Measurements from ENCODE around the gene PUDP.

- TF ChIP-seq, protein P1, sequence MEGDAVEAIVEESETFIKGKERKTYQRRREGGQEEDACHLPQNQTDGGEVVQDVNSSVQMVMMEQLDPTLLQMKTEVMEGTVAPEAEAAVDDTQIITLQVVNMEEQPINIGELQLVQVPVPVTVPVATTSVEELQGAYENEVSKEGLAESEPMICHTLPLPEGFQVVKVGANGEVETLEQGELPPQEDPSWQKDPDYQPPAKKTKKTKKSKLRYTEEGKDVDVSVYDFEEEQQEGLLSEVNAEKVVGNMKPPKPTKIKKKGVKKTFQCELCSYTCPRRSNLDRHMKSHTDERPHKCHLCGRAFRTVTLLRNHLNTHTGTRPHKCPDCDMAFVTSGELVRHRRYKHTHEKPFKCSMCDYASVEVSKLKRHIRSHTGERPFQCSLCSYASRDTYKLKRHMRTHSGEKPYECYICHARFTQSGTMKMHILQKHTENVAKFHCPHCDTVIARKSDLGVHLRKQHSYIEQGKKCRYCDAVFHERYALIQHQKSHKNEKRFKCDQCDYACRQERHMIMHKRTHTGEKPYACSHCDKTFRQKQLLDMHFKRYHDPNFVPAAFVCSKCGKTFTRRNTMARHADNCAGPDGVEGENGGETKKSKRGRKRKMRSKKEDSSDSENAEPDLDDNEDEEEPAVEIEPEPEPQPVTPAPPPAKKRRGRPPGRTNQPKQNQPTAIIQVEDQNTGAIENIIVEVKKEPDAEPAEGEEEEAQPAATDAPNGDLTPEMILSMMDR (IDR thresholded peaks at IDR 0.05), result no peak
- no peak for TF ChIP-seq POLR2A (IDR thresholded peaks at IDR 0.05)
Measured at GRCh38 chrX:7111518-7111917, 36.4 kb downstream of the PUDP start.
